HEK293T (cell line): ENCODE measurements around the gene GABRD.

Experiments used
- CTCF ChIA-PET: fragments of 350-600 bp; formaldehyde crosslinking; extraction: SDS; loops from one replicate; lab custom pipeline; 2021; ENCODE audit warnings: antibody characterized with exemption, inconsistent platforms; lab: Yijun Ruan, JAX
- POLR2A ChIA-PET: fragments of 350-600 bp; formaldehyde crosslinking; extraction: SDS; loops from one replicate; lab custom pipeline; 2020; ENCODE audit warnings: antibody characterized with exemption, inconsistent platforms; lab: Yijun Ruan, JAX
- DNase-seq: peaks from one replicate; pipeline ENCODE4 v3.0.0; 2012; ENCODE audit warnings: mixed read lengths; ENCODE audit errors: extremely low spot score
- ARNT ChIP-seq: fragments of 450-650 bp; IDR thresholded peaks from 2 replicates; pipeline ENCODE4 v1.6.1; 2017; ENCODE audit warnings: mild to moderate bottlenecking
- BHLHE40 ChIP-seq: fragments of 450-650 bp; IDR thresholded peaks from 2 replicates; pipeline ENCODE4 v1.6.1; 2016; ENCODE audit warnings: mild to moderate bottlenecking, moderate library complexity, borderline replicate concordance
- CTBP1 ChIP-seq: fragments of 450-650 bp; IDR thresholded peaks from 2 replicates; pipeline ENCODE4 v1.6.1; 2016; ENCODE audit warnings: borderline replicate concordance
- ELF4 ChIP-seq: fragments of 450-650 bp; IDR thresholded peaks from 2 replicates; pipeline ENCODE4 v1.6.1; 2017; ENCODE audit warnings: antibody characterized with exemption
- FOXA1 ChIP-seq: fragments of 450-650 bp; IDR thresholded peaks from 2 replicates; pipeline ENCODE4 v1.6.1; 2016; ENCODE audit warnings: mild to moderate bottlenecking
- FOXK2 ChIP-seq: fragments of 450-650 bp; IDR thresholded peaks from 2 replicates; pipeline ENCODE4 v1.6.1; 2016; ENCODE audit warnings: mild to moderate bottlenecking
- FOXM1 ChIP-seq: fragments of 450-650 bp; IDR thresholded peaks from 2 replicates; pipeline ENCODE4 v1.6.1; 2017; ENCODE audit warnings: mild to moderate bottlenecking, borderline replicate concordance
- HDGF ChIP-seq: fragments of 450-650 bp; IDR thresholded peaks from 2 replicates; pipeline ENCODE4 v1.6.1; 2017; ENCODE audit warnings: antibody characterized with exemption, borderline replicate concordance
- L3MBTL2 ChIP-seq: fragments of 450-650 bp; conservative IDR thresholded peaks from 2 replicates; pipeline ENCODE4 v1.6.1; 2016; ENCODE audit warnings: mild to moderate bottlenecking
- LEF1 ChIP-seq: fragments of 450-650 bp; IDR thresholded peaks from 2 replicates; pipeline ENCODE4 v1.6.1; 2017; ENCODE audit warnings: mild to moderate bottlenecking, borderline replicate concordance
- NFRKB ChIP-seq: fragments of 450-650 bp; IDR thresholded peaks from 2 replicates; pipeline ENCODE4 v1.6.1; 2016; ENCODE audit warnings: mild to moderate bottlenecking, moderate library complexity
- SP1 ChIP-seq: fragments of 450-650 bp; IDR thresholded peaks from 2 replicates; pipeline ENCODE4 v1.6.1; 2017
- SUZ12 ChIP-seq: fragments of 450-650 bp; IDR thresholded peaks from 2 replicates; pipeline ENCODE4 v1.6.1; 2016; ENCODE audit warnings: mild to moderate bottlenecking
- TARDBP ChIP-seq: fragments of 450-650 bp; IDR thresholded peaks from 2 replicates; pipeline ENCODE4 v1.6.1; 2016
- ZNF384 ChIP-seq: fragments of 450-650 bp; IDR thresholded peaks from 2 replicates; pipeline ENCODE4 v1.6.1; 2016
- TF ChIP-seq, protein P1 (sequence below): fragments of 450-650 bp; IDR thresholded peaks from 2 replicates; pipeline ENCODE4 v1.6.1; 2016

GABRD gene

GRCh38 chr1:1989789-1990188 lies 29.4 kb upstream of the GABRD start:
- ChIA-PET POLR2A (no interaction called here), CTCF (no interaction called here)
- no peak for DNase-seq
- TF ChIP-seq ARNT (no peak), FOXA1 (no peak), ELF4 (no peak), FOXM1 (no peak), ZNF384 (no peak), FOXK2 (no peak), SUZ12 (no peak), CTBP1 (no peak), HDGF (no peak), BHLHE40 (no peak), TARDBP (no peak), L3MBTL2 (no peak), LEF1 (no peak)
- TF ChIP-seq, protein P1, sequence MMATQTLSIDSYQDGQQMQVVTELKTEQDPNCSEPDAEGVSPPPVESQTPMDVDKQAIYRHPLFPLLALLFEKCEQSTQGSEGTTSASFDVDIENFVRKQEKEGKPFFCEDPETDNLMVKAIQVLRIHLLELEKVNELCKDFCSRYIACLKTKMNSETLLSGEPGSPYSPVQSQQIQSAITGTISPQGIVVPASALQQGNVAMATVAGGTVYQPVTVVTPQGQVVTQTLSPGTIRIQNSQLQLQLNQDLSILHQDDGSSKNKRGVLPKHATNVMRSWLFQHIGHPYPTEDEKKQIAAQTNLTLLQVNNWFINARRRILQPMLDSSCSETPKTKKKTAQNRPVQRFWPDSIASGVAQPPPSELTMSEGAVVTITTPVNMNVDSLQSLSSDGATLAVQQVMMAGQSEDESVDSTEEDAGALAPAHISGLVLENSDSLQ = no peak

DNA sequence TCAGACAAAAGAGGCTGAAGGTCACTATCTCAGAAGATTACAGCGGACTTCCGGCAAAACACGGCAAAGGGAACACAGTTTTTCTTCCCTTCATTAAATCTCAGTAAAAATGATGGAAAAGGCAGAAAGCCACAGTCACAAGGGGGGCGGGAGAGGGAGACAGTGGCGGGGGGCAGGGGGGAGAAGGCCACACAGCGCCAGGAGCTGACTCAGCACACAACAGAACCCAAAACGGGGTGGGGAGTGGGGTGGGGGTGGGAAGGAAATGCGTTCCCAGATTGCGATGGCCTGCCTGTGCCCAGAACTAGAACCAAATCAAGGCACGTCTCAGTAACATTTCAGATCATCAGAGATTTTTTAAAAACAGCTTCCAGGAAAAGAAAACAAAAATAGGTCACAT lies 28.9 kb upstream of the GABRD start:
- ChIA-PET CTCF (no interaction called here), POLR2A (no interaction called here)
- TF ChIP-seq SP1 = no peak
- TF ChIP-seq ELF4 = no peak
- no peak for TF ChIP-seq L3MBTL2
- TF ChIP-seq FOXM1 = no peak
- TF ChIP-seq, protein P1 = no peak
- no peak for TF ChIP-seq LEF1
- TF ChIP-seq HDGF = no peak
- TF ChIP-seq FOXA1 = no peak
- TF ChIP-seq CTBP1 = no peak
- no peak for DNase-seq

- no peak for TF ChIP-seq FOXK2
- no peak for TF ChIP-seq FOXA1
- TF ChIP-seq SUZ12 = no peak
- TF ChIP-seq ELF4 = no peak
- TF ChIP-seq BHLHE40 = no peak
- no peak for TF ChIP-seq ZNF384
- no peak for TF ChIP-seq SP1
- no peak for TF ChIP-seq FOXM1
- no peak for TF ChIP-seq ARNT
- TF ChIP-seq NFRKB = no peak
- TF ChIP-seq CTBP1 = no peak
- no peak for TF ChIP-seq TARDBP
- TF ChIP-seq LEF1 = no peak
- no peak for TF ChIP-seq HDGF
- TF ChIP-seq, protein P1 = no peak
- no peak for TF ChIP-seq L3MBTL2
- ChIA-PET POLR2A (no interaction called here), CTCF (interaction anchor here (2.2 kb wide), 1 partner anchor 52 kb away, joined by 6 read pairs; no protein-coding TSS in a partner anchor)
- no peak for DNase-seq
These were observed 24.6 kb upstream of the GABRD start for GRCh38 chr1:1994536-1994935.

- no peak for TF ChIP-seq FOXA1
- TF ChIP-seq ZNF384 = no peak
- TF ChIP-seq FOXM1 = no peak
- no peak for TF ChIP-seq SP1
- TF ChIP-seq L3MBTL2 = no peak
- TF ChIP-seq ARNT = no peak
- TF ChIP-seq FOXK2 = no peak
- no peak for TF ChIP-seq ELF4
- no peak for TF ChIP-seq LEF1
- no peak for TF ChIP-seq TARDBP
- no peak for TF ChIP-seq HDGF
- no peak for TF ChIP-seq NFRKB
- CTCF ChIA-PET = no interaction called here
- POLR2A ChIA-PET = no interaction called here
- no peak for DNase-seq
These were observed 22.9 kb upstream of the GABRD start for GRCh38 chr1:1996207-1996651.

DNA sequence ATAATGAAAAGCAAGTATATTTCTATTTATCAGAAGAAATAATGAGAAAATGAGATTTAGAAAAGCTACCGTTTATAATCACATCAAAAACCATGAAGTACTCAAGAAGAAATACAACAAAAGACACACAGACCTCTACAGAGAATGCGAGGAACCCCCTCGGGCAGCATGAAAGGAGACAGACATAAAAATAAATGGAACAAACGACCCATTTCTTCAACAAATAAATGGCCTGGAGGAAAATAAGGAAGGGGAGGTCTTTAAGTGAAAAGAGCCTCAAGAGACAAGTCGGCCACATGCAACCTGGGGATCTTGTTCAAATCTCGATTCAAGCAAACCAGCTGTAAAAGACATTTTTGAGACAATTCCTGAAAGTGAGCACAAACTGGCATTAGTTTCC lies 21.6 kb upstream of the GABRD start:
- ChIA-PET POLR2A (no interaction called here), CTCF (no interaction called here)
- TF ChIP-seq SP1 (no peak), ARNT (no peak), FOXM1 (no peak), ZNF384 (no peak), L3MBTL2 (no peak), FOXA1 (no peak), HDGF (no peak), FOXK2 (no peak), CTBP1 (no peak), SUZ12 (no peak), BHLHE40 (no peak), LEF1 (no peak), TARDBP (no peak), ELF4 (no peak), NFRKB (no peak)
- TF ChIP-seq, protein P1 = no peak
- no peak for DNase-seq
